Astrocyte (in vitro differentiated cells and primary cell): ENCODE results near the gene DCUN1D3.

ENCODE experiments used
- CTCF ChIP-seq: IDR thresholded peaks from 2 replicates; pipeline ENCODE4 v1.5.1; 2011; ENCODE audit warnings: low read depth, mild to moderate bottlenecking, inconsistent platforms, low read length, moderate library complexity; ENCODE audit not compliant: insufficient read depth
- EZH2 ChIP-seq: IDR thresholded peaks from 2 replicates; pipeline ENCODE4 v1.6.1; 2012; ENCODE audit warnings: mild to moderate bottlenecking, low read length, inconsistent platforms; ENCODE audit not compliant: insufficient read depth

- TF ChIP-seq CTCF (no peak), EZH2 (no peak)
Measured at GRCh38 chr16:20939611-20940010, 39.5 kb upstream of the DCUN1D3 start.
